NCI-H146 (cell line): ENCODE results near the gene AVL9.
"Not testable (repeated sequence)": the region's sequence is repeated elsewhere in the genome, so short reads cannot be mapped to it uniquely, and the experiment has no call there.

Source experiments
- DNase-seq: peaks from one replicate; lab custom pipeline; 2025; lab: John Stamatoyannopoulos, UW

The AVL9 gene

GRCh38 chr7:32637611-32638010, 142.3 kb downstream of the AVL9 start:
- DNase-seq, result not testable (repeated sequence)
